ENCODE measurements around the gene PIK3IP1.
"Not testable (repeated sequence)": the region's sequence is repeated elsewhere in the genome, so short reads cannot be mapped to it uniquely, and the experiment has no call there.

GRCh38 chr22:31314220-31314619 is 21.9 kb upstream of the PIK3IP1 start:
- TF ChIP-seq, protein P1, sequence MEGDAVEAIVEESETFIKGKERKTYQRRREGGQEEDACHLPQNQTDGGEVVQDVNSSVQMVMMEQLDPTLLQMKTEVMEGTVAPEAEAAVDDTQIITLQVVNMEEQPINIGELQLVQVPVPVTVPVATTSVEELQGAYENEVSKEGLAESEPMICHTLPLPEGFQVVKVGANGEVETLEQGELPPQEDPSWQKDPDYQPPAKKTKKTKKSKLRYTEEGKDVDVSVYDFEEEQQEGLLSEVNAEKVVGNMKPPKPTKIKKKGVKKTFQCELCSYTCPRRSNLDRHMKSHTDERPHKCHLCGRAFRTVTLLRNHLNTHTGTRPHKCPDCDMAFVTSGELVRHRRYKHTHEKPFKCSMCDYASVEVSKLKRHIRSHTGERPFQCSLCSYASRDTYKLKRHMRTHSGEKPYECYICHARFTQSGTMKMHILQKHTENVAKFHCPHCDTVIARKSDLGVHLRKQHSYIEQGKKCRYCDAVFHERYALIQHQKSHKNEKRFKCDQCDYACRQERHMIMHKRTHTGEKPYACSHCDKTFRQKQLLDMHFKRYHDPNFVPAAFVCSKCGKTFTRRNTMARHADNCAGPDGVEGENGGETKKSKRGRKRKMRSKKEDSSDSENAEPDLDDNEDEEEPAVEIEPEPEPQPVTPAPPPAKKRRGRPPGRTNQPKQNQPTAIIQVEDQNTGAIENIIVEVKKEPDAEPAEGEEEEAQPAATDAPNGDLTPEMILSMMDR (conservative IDR thresholded peaks at IDR 0.05), result not testable (repeated sequence)
- not testable (repeated sequence) for TF ChIP-seq ZFX (IDR thresholded peaks at IDR 0.05)
